HEK293 (cell line): ENCODE measurements around the gene CORO7.

Experiments
- CTCF ChIA-PET: fragments of 350-600 bp; formaldehyde crosslinking; extraction: SDS; loops from one replicate; lab custom pipeline; 2021; ENCODE audit warnings: antibody characterized with exemption; lab: Yijun Ruan, JAX
- POLR2A ChIA-PET: fragments of 300-600 bp; formaldehyde crosslinking; extraction: SDS; loops from one replicate; lab custom pipeline; 2020; ENCODE audit warnings: antibody characterized with exemption, inconsistent platforms; lab: Yijun Ruan, JAX
- H3K27ac ChIP-seq: fragments of 200-500 bp; sonication (Bioruptor generic); 2 replicates; pipeline ENCODE4 v1.5.1; 2014; ENCODE audit warnings: low read depth, low read length, control low read depth, inconsistent platforms; ENCODE audit errors: extremely low read depth
- H3K36me3 ChIP-seq, 2 experiments: fragments of 200-500 bp in 1 of 2; sonication (Bioruptor generic) in 1 of 2; 1 replicate in 1 of 2; 2 replicates in 1 of 2; pipeline ENCODE4 v1.5.1; 2014 to 2017; ENCODE audit warnings: inconsistent platforms in 2 of 2, low read length in 2 of 2; ENCODE audit not compliant: control insufficient read depth in 2 of 2, insufficient read depth in 1 of 2
- H3K4me1 ChIP-seq: fragments of 200-500 bp; sonication (Bioruptor generic); 2 replicates; pipeline ENCODE4 v1.5.1; 2014; ENCODE audit warnings: mild to moderate bottlenecking, low read length, inconsistent platforms; ENCODE audit not compliant: control insufficient read depth, insufficient read depth
- H3K4me3 ChIP-seq: 2 replicates; pipeline ENCODE4 v1.5.1; 2011; ENCODE audit warnings: low read depth, mild to moderate bottlenecking, control low read depth, low read length, moderate library complexity
- H3K9me3 ChIP-seq: fragments of 200-500 bp; sonication (Bioruptor generic); 2 replicates; pipeline ENCODE4 v1.5.1; 2014; ENCODE audit warnings: low read depth, low read length, inconsistent platforms; ENCODE audit not compliant: control insufficient read depth, insufficient read depth
- BCL11B ChIP-seq: fragments of 450-650 bp; formaldehyde crosslinking; IDR thresholded peaks from 2 replicates; pipeline ENCODE4 v1.5.1; 2016; ENCODE audit warnings: low read depth, missing biosample characterization, missing genetic modification characterization
- GLIS2 ChIP-seq: fragments of 450-650 bp; formaldehyde crosslinking; IDR thresholded peaks from 2 replicates; pipeline ENCODE4 v1.5.1; 2016; ENCODE audit warnings: missing biosample characterization, missing genetic modification characterization
- HOXD13 ChIP-seq: sonication (generic); formaldehyde crosslinking; IDR thresholded peaks from 2 replicates; pipeline ENCODE4 v1.8.0; 2022; ENCODE audit warnings: missing genetic modification reagents, borderline replicate concordance
- KLF10 ChIP-seq: fragments of 450-650 bp; IDR thresholded peaks from 2 replicates; pipeline ENCODE4 v1.5.1; 2018; ENCODE audit warnings: missing biosample characterization, mild to moderate bottlenecking, missing genetic modification characterization
- KLF9 ChIP-seq: fragments of 450-650 bp; formaldehyde crosslinking; IDR thresholded peaks from 2 replicates; pipeline ENCODE4 v1.5.1; 2016; ENCODE audit warnings: missing biosample characterization, missing genetic modification characterization, low read depth
- PBX3 ChIP-seq: sonication (generic); formaldehyde crosslinking; IDR thresholded peaks from 2 replicates; pipeline ENCODE4 v1.8.1; 2022; ENCODE audit warnings: mild to moderate bottlenecking, moderate library complexity, missing genetic modification reagents
- PRDM1 ChIP-seq: fragments of 450-650 bp; formaldehyde crosslinking; IDR thresholded peaks from 2 replicates; pipeline ENCODE4; 2016; ENCODE audit warnings: missing biosample characterization, missing genetic modification characterization
- SP7 ChIP-seq: fragments of 450-650 bp; formaldehyde crosslinking; IDR thresholded peaks from 2 replicates; pipeline ENCODE4 v1.5.1; 2016; ENCODE audit warnings: missing biosample characterization, missing genetic modification characterization
- YY2 ChIP-seq: fragments of 450-650 bp; formaldehyde crosslinking; IDR thresholded peaks from 2 replicates; pipeline ENCODE4 v1.5.1; 2016; ENCODE audit warnings: missing biosample characterization, missing genetic modification characterization
- ZBTB1 ChIP-seq: fragments of 450-650 bp; formaldehyde crosslinking; IDR thresholded peaks from 2 replicates; pipeline ENCODE4 v1.5.1; 2016; ENCODE audit warnings: missing biosample characterization, missing genetic modification characterization
- ZBTB11 ChIP-seq: fragments of 450-650 bp; formaldehyde crosslinking; conservative IDR thresholded peaks from 2 replicates; pipeline ENCODE4 v1.5.1; 2016; ENCODE audit warnings: low read depth, missing biosample characterization, missing genetic modification characterization
- ZBTB21 ChIP-seq: fragments of 450-650 bp; formaldehyde crosslinking; IDR thresholded peaks from 2 replicates; pipeline ENCODE4 v1.5.1; 2017; ENCODE audit warnings: missing biosample characterization, missing genetic modification characterization
- ZBTB7A ChIP-seq: fragments of 450-650 bp; formaldehyde crosslinking; IDR thresholded peaks from 2 replicates; pipeline ENCODE4 v1.5.1; 2016; ENCODE audit warnings: low read depth, missing biosample characterization, missing genetic modification characterization
- ZFP41 ChIP-seq: fragments of 450-650 bp; formaldehyde crosslinking; IDR thresholded peaks from 2 replicates; pipeline ENCODE4 v1.5.1; 2016; ENCODE audit warnings: missing biosample characterization, missing genetic modification characterization, borderline replicate concordance
- ZIC2 ChIP-seq: fragments of 450-650 bp; formaldehyde crosslinking; IDR thresholded peaks from 2 replicates; pipeline ENCODE4 v1.5.1; 2016; ENCODE audit warnings: missing biosample characterization, missing genetic modification characterization
- ZNF214 ChIP-seq: fragments of 450-650 bp; formaldehyde crosslinking; IDR thresholded peaks from 2 replicates; pipeline ENCODE4 v1.5.1; 2017; ENCODE audit warnings: missing biosample characterization, mild to moderate bottlenecking, missing genetic modification characterization, borderline replicate concordance
- ZNF23 ChIP-seq: fragments of 450-650 bp; formaldehyde crosslinking; IDR thresholded peaks from 2 replicates; pipeline ENCODE4 v1.5.1; 2016; ENCODE audit warnings: missing biosample characterization, missing genetic modification characterization, borderline replicate concordance
- ZNF26 ChIP-seq: fragments of 450-650 bp; formaldehyde crosslinking; IDR thresholded peaks from 2 replicates; pipeline ENCODE4 v1.5.1; 2016; ENCODE audit warnings: missing biosample characterization, missing genetic modification characterization
- ZNF433 ChIP-seq: fragments of 450-650 bp; formaldehyde crosslinking; IDR thresholded peaks from 2 replicates; pipeline ENCODE4 v1.5.1; 2016; ENCODE audit warnings: missing biosample characterization, missing genetic modification characterization, low read depth
- ZNF501 ChIP-seq: fragments of 450-650 bp; formaldehyde crosslinking; IDR thresholded peaks from 2 replicates; pipeline ENCODE4 v1.5.1; 2016; ENCODE audit warnings: missing biosample characterization, missing genetic modification characterization
- ZNF510 ChIP-seq: fragments of 450-650 bp; formaldehyde crosslinking; IDR thresholded peaks from 2 replicates; pipeline ENCODE4 v1.5.1; 2018; ENCODE audit warnings: mild to moderate bottlenecking, missing genetic modification characterization, missing biosample characterization; ENCODE audit not compliant: insufficient replicate concordance
- ZNF561 ChIP-seq: fragments of 450-650 bp; IDR thresholded peaks from 2 replicates; pipeline ENCODE4 v1.5.1; 2018; ENCODE audit warnings: missing biosample characterization, missing genetic modification characterization, borderline replicate concordance
- ZNF596 ChIP-seq: fragments of 450-650 bp; IDR thresholded peaks from 2 replicates; pipeline ENCODE4 v1.5.0; 2018; ENCODE audit warnings: missing biosample characterization, mild to moderate bottlenecking, missing genetic modification characterization, moderate library complexity
- ZNF629 ChIP-seq: fragments of 450-650 bp; formaldehyde crosslinking; IDR thresholded peaks from 2 replicates; pipeline ENCODE4 v1.5.1; 2017; ENCODE audit warnings: missing biosample characterization, missing genetic modification characterization
- ZNF660 ChIP-seq: fragments of 450-650 bp; IDR thresholded peaks from 2 replicates; pipeline ENCODE4 v1.5.1; 2018; ENCODE audit warnings: missing biosample characterization, mild to moderate bottlenecking, missing genetic modification characterization
- ZNF664 ChIP-seq: fragments of 450-650 bp; formaldehyde crosslinking; IDR thresholded peaks from 2 replicates; pipeline ENCODE4 v1.5.1; 2016; ENCODE audit warnings: missing biosample characterization, missing genetic modification characterization
- ZNF747 ChIP-seq: fragments of 450-650 bp; formaldehyde crosslinking; IDR thresholded peaks from 2 replicates; pipeline ENCODE4 v1.5.1; 2016; ENCODE audit warnings: missing biosample characterization, missing genetic modification characterization
- ZNF837 ChIP-seq: fragments of 450-650 bp; formaldehyde crosslinking; IDR thresholded peaks from 2 replicates; pipeline ENCODE4 v1.5.1; 2016; ENCODE audit warnings: missing biosample characterization, missing genetic modification characterization
- ZNF843 ChIP-seq: fragments of 450-650 bp; formaldehyde crosslinking; IDR thresholded peaks from 2 replicates; pipeline ENCODE4 v1.5.1; 2016; ENCODE audit warnings: missing biosample characterization, missing genetic modification characterization
- ZSCAN23 ChIP-seq: fragments of 450-650 bp; formaldehyde crosslinking; IDR thresholded peaks from 2 replicates; pipeline ENCODE4 v1.5.1; 2016; ENCODE audit warnings: missing biosample characterization, missing genetic modification characterization
- ZXDB ChIP-seq: fragments of 450-650 bp; formaldehyde crosslinking; IDR thresholded peaks from 2 replicates; pipeline ENCODE4 v1.5.1; 2016; ENCODE audit warnings: missing biosample characterization, missing genetic modification characterization
- TF ChIP-seq, protein P1 (sequence below): fragments of 450-650 bp; formaldehyde crosslinking; IDR thresholded peaks from 2 replicates; pipeline ENCODE4 v1.5.1; 2016; ENCODE audit warnings: missing biosample characterization, missing genetic modification characterization

Gene CORO7

DNA sequence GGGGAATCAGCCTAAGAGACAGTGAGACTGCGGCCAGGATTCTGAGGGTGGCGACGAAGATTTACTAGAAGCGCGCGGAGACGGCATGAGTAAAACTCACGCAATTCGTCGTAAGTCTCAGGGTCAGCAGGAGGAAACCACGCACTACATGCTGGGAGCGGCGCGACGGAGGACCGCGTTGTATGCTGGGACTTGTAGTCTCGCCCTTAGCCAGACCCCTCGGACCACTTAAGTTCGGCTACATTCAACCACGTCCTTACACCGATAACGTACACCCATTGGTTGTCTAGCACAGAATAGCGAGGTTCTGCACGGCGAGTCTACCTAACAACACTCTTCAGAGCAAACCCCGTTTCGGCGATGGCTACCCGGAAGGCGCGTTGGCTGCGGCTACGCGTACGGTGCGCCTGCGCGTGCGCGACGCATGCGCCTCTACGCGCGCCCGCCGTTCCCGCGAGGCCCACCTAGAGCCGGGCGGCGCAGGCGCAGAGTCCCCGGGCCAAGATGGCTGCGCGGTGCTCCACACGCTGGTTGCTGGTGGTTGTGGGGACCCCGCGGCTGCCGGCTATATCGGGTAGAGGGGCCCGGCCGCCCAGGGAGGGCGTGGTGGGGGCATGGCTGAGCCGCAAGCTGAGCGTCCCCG is 9.1 kb upstream of the CORO7 start, which contains the start of gene DNAJA3:
Gene DNAJA3 (plus strand): TSS at position 491 of the 643 bp plus-strand sequence. CDS start 14 bp downstream, at position 505.
- H3K9me3 ChIP-seq = no peaks in the 10 kb centered on the region
- H3K27ac ChIP-seq = peak within 1 kb of the TSS; percentile 90
- POLR2A ChIA-PET = no interaction called here
- H3K4me3 ChIP-seq = peak within 1 kb of the TSS; percentile 94
- H3K36me3 ChIP-seq = peaks cover 5 to 21% of the 10 kb centered on the region in 2 experiments; a peak in 2 of 3 replicates
- peaks cover 4% of the 10 kb centered on the region for H3K4me1 ChIP-seq
- CTCF ChIA-PET = interaction anchor here (1.0 kb wide), 1 partner anchor 21 kb away, joined by 3 read pairs; no protein-coding TSS in a partner anchor
- TF ChIP-seq SP7 (tag by site-specific recombination) = peak; percentile 47
- peak; percentile 45; the same call in 1 of the 2 replicates for TF ChIP-seq ZBTB21 (tag by site-specific recombination)
- 0 out of 2 replicates have a peak, but pooled peaks have one; percentile 55 for TF ChIP-seq ZIC2 (tag by site-specific recombination)
- no peak for TF ChIP-seq ZSCAN23 (tag by site-specific recombination)
- no peak for TF ChIP-seq PRDM1 (tag by site-specific recombination)
- no peak for TF ChIP-seq ZNF23 (tag by site-specific recombination)
- TF ChIP-seq, protein P1, sequence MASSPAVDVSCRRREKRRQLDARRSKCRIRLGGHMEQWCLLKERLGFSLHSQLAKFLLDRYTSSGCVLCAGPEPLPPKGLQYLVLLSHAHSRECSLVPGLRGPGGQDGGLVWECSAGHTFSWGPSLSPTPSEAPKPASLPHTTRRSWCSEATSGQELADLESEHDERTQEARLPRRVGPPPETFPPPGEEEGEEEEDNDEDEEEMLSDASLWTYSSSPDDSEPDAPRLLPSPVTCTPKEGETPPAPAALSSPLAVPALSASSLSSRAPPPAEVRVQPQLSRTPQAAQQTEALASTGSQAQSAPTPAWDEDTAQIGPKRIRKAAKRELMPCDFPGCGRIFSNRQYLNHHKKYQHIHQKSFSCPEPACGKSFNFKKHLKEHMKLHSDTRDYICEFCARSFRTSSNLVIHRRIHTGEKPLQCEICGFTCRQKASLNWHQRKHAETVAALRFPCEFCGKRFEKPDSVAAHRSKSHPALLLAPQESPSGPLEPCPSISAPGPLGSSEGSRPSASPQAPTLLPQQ = peak; percentile 36; the same call in 1 of the 2 replicates
- no peak; the same call in 1 of the 2 replicates for TF ChIP-seq GLIS2 (tag by site-specific recombination)
- TF ChIP-seq ZNF660 = peak; percentile 46
- TF ChIP-seq KLF10 (tag by site-specific recombination) = 0 out of 2 replicates have a peak, but pooled peaks have one; percentile 55
- TF ChIP-seq ZNF596 = no peak
- no peak for TF ChIP-seq ZNF26 (tag by site-specific recombination)
- TF ChIP-seq ZNF561 (tag by site-specific recombination) = 0 out of 2 replicates have a peak, but pooled peaks have one; percentile 44
- peak; percentile 28; the same call in 1 of the 2 replicates for TF ChIP-seq ZBTB11 (tag by site-specific recombination)
- peak; percentile 69; the same call in 1 of the 2 replicates for TF ChIP-seq ZBTB1 (tag by site-specific recombination)
- TF ChIP-seq ZXDB = peak; percentile 94
- TF ChIP-seq ZNF214 = no peak
- no peak for TF ChIP-seq ZNF433
- no peak for TF ChIP-seq ZFP41 (tag by site-specific recombination)
- peak; percentile 60; the same call in 1 of the 2 replicates for TF ChIP-seq KLF9 (tag by site-specific recombination)
- no peak for TF ChIP-seq HOXD13
- peak; percentile 94 for TF ChIP-seq PBX3 (CRISPR knock-in tag)
- no peak for TF ChIP-seq ZNF747 (tag by site-specific recombination)
- TF ChIP-seq ZNF843 (tag by site-specific recombination) = peak; percentile 29; the same call in 1 of the 2 replicates
- no peak for TF ChIP-seq ZNF664 (tag by site-specific recombination)
- TF ChIP-seq YY2 (tag by site-specific recombination) = peak; percentile 89
- TF ChIP-seq ZNF837 = no peak
- TF ChIP-seq ZNF629 (tag by site-specific recombination) = peak; percentile 64
- no peak for TF ChIP-seq ZNF510 (tag by site-specific recombination)
- no peak for TF ChIP-seq ZNF501 (tag by site-specific recombination)
- peak; percentile 20; the same call in 1 of the 2 replicates for TF ChIP-seq ZBTB7A (tag by site-specific recombination)
- peak; percentile 53; the same call in 1 of the 2 replicates for TF ChIP-seq BCL11B (tag by site-specific recombination)
